ENCODE results near the gene BAD. TPM values are rescaled to one million over a fixed set of nuclear protein-coding genes. Genes with fewer than 3 reads are reported as not detected.
"Not testable (repeated sequence)": the region's sequence is repeated elsewhere in the genome, so short reads cannot be mapped to it uniquely, and the experiment has no call there.

The BAD gene
- total RNA-seq, 1 experiment from 2014 or later = 67.4 TPM

GRCh38 chr11:64317325-64317960, 33.0 kb upstream of the BAD start, which contains the start of gene TRMT112:
Gene TRMT112, minus strand, starts transcription at chr11:64317559. Its CDS starts 33 bp downstream, at chr11:64317526.
- Mint-ChIP-seq H3K9me3 (ENCODE audit: unreplicated experiment) (no peaks in the 10 kb centered on the region), H3K36me3 (ENCODE audit: insufficient read depth, unreplicated experiment) (peaks cover 65% of the 10 kb centered on the region), H3K27ac (ENCODE audit: low read depth, unreplicated experiment) (peak within 1 kb of the TSS; percentile 93), H3K4me3 (ENCODE audit: unreplicated experiment) (peak within 1 kb of the TSS; percentile 86), H3K27me3 (ENCODE audit: insufficient read depth, unreplicated experiment) (no peaks in the 10 kb centered on the region), H3K4me1 (ENCODE audit: insufficient read depth, unreplicated experiment) (peaks cover 43% of the 10 kb centered on the region)
- DNase-seq (ENCODE audit: unreplicated experiment) = peak; percentile 99
- intact Hi-C loops (cut with micrococcal nuclease) = loop anchor here (1.0 kb wide), 1 partner anchor 38 kb away; no protein-coding TSS in a partner anchor
- no TSS peak for BruUV-seq (replicated peaks)
- CTCF ChIA-PET = interaction anchor here (0.5 to 10.2 kb wide), 18 partner anchors 9 to 184 kb away, joined by 3 to 148 read pairs (median 7); partner anchors contain the start of gene RPS6KA4
- TF ChIP-seq CTCF (IDR thresholded peaks at IDR 0.05; ENCODE audit: unreplicated experiment) = no peak
- POLR2A ChIA-PET = interaction anchor here (0.6 to 5.8 kb wide), 33 partner anchors 8 to 1922 kb away, joined by 3 to 285 read pairs (median 4); partner anchors contain the start of genes B3GAT3, BAD, CCDC88B and COX8A

GRCh38 chr11:64316672-64317324, 32.3 kb upstream of the BAD start:
- no peaks in the 10 kb centered on the region for H3K27me3 Mint-ChIP-seq (ENCODE audit: insufficient read depth, unreplicated experiment)
- TF ChIP-seq CTCF (IDR thresholded peaks at IDR 0.05; ENCODE audit: unreplicated experiment) = no peak
- H3K36me3 Mint-ChIP-seq (ENCODE audit: insufficient read depth, unreplicated experiment) = peaks cover 59% of the 10 kb centered on the region
- ChIA-PET CTCF (interaction anchor here (0.5 to 10.2 kb wide), 17 partner anchors 9 to 184 kb away, joined by 3 to 148 read pairs (median 6); partner anchors contain the start of gene RPS6KA4), POLR2A (interaction anchor here (0.6 to 5.8 kb wide), 20 partner anchors 8 to 1696 kb away, joined by 3 to 285 read pairs (median 12); partner anchors contain the start of genes B3GAT3, BAD, CCDC88B and ESRRA)
- intact Hi-C loops (cut with micrococcal nuclease) = loop anchor here (1.0 kb wide), 1 partner anchor 39 kb away; no protein-coding TSS in a partner anchor
- DNase-seq (ENCODE audit: unreplicated experiment) = peak; percentile 77
- H3K4me3 Mint-ChIP-seq (ENCODE audit: unreplicated experiment) = peak overlapping the region; percentile 86
- BruUV-seq (replicated peaks) = TSS peak; percentile 100
- H3K27ac Mint-ChIP-seq (ENCODE audit: low read depth, unreplicated experiment) = peak overlapping the region; percentile 93
- H3K4me1 Mint-ChIP-seq (ENCODE audit: insufficient read depth, unreplicated experiment) = peaks cover 41% of the 10 kb centered on the region
- no peaks in the 10 kb centered on the region for H3K9me3 Mint-ChIP-seq (ENCODE audit: unreplicated experiment)

GRCh38 chr11:64315667-64316526, 31.4 kb upstream of the BAD start:
- H3K27me3 Mint-ChIP-seq (ENCODE audit: insufficient read depth, unreplicated experiment); H3K9me3 Mint-ChIP-seq (ENCODE audit: unreplicated experiment); BruUV-seq (replicated peaks); DNase-seq (ENCODE audit: unreplicated experiment); intact Hi-C loops (cut with micrococcal nuclease): not testable (repeated sequence)
- POLR2A ChIA-PET = interaction anchor here (0.6 to 5.8 kb wide), 14 partner anchors 8 to 840 kb away, joined by 3 to 285 read pairs (median 28); partner anchors contain the start of genes BAD, CCDC88B, ESRRA and GPR137
- Mint-ChIP-seq H3K27ac (ENCODE audit: low read depth, unreplicated experiment) (peak overlapping the region; percentile 93), H3K36me3 (ENCODE audit: insufficient read depth, unreplicated experiment) (peaks cover 57% of the 10 kb centered on the region), H3K4me1 (ENCODE audit: insufficient read depth, unreplicated experiment) (peaks cover 35% of the 10 kb centered on the region), H3K4me3 (ENCODE audit: unreplicated experiment) (peak overlapping the region; percentile 86)
- CTCF ChIA-PET = interaction anchor here (0.5 to 10.2 kb wide), 11 partner anchors 8 to 98 kb away, joined by 3 to 148 read pairs (median 6); partner anchors contain the start of gene RPS6KA4
